Esophagus muscularis mucosa (tissue), 4 donors: Measurements from ENCODE around the gene ZBTB38.

Source experiments
- CTCF ChIP-seq, 3 experiments: fragments of 200-600 bp in 2 of 3; fragments of 450-650 bp in 1 of 3; sonication (generic) in 2 of 3; IDR thresholded peaks; one replicate each; pipeline ENCODE4 v1.5.1; 2017 to 2019; ENCODE audit warnings: antibody characterized with exemption in 3 of 3, mild to moderate bottlenecking in 2 of 3, moderate library complexity in 1 of 3
- EP300 ChIP-seq: sonication (generic); formaldehyde crosslinking; IDR thresholded peaks from one replicate; pipeline ENCODE4 v1.6.1; 2017; ENCODE audit warnings: antibody characterized with exemption
- POLR2A ChIP-seq: fragments of 450-650 bp; IDR thresholded peaks from one replicate; pipeline ENCODE4 v1.6.1; 2017; ENCODE audit warnings: antibody characterized with exemption, moderate library complexity, mild to moderate bottlenecking, low read depth
- POLR2AphosphoS5 ChIP-seq, 2 donors: sonication (generic); formaldehyde crosslinking; IDR thresholded peaks; one replicate each; pipeline ENCODE4 v1.6.1; 2017; ENCODE audit warnings: antibody characterized with exemption in 2 of 2

- TF ChIP-seq CTCF (IDR thresholded peaks at IDR 0.05), result no peak
- TF ChIP-seq POLR2AphosphoS5 (IDR thresholded peaks at IDR 0.05), result no peak
- no peak for TF ChIP-seq POLR2A
- no peak for TF ChIP-seq EP300
These were observed 34.3 kb upstream of the ZBTB38 start for GRCh38 chr3:141333836-141334626.
